ENCODE results near the gene ADAMTSL1. TPM values are rescaled to one million over a fixed set of nuclear protein-coding genes. Genes with fewer than 3 reads are reported as not detected.

ADAMTSL1 gene
- total RNA-seq, 1 experiment from 2014 or later = not detected

DNA sequence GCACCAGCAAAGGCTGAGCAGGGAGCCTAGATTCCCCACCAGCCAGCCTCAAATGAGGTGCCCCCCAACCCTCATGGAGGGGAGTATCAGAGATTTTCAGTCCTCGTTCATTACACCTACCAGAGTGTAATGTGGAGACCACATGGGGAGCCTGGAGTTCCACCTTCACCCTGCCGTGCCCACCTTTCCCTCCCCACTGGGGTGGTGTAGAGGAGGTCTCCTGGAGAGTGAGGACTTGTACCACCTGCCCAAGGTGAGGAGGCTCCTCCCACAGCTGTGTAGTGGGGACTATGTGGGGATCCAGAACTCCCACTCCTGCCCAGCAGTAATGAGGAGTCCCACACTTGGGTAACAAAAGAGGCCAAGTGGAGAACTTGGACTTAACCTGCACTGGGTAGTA lies 337.2 kb downstream of the ADAMTSL1 start:
- RAD21 ChIA-PET (ENCODE audit: low non-redundant PET in 1 of 2, low total read pairs in 2 of 2, uncharacterized antibody in 2 of 2, unreplicated experiment in 2 of 2) = no interaction called here
- BruUV-seq (replicated peaks) = no TSS peak
- no peak for ATAC-seq

More for the DNA sequence above, 337.2 kb downstream of the ADAMTSL1 start:
- Histone ChIP-seq H3K27ac (ENCODE audit: low read depth, low read length) (no peak overlapping the region), H3K4me1 (ENCODE audit: control insufficient read depth in 1 of 2, insufficient read depth in 2 of 2, low read length in 2 of 2) (no peaks in the 10 kb centered on the region), H3K9me2 (ENCODE audit: insufficient read depth) (no peaks in the 10 kb centered on the region), H3K9me3 (ENCODE audit: control insufficient read depth in 1 of 2, insufficient read depth in 1 of 2, low read depth in 1 of 2, low read length in 2 of 2) (no peaks in the 10 kb centered on the region), H3K4me3 (replicated peaks in 1 of 2; ENCODE audit: low read depth in 1 of 2, low read length in 2 of 2) (no peak overlapping the region), H3K9ac (ENCODE audit: low read length) (no peak overlapping the region), H3K4me2 (ENCODE audit: low read length) (no peak overlapping the region), H2AFZ (ENCODE audit: low read depth, low read length, poor library complexity, severe bottlenecking) (no peak overlapping the region), H4K20me1 (ENCODE audit: insufficient read depth) (no peaks in the 10 kb centered on the region), H3K79me2 (ENCODE audit: insufficient read depth, low read length) (no peaks in the 10 kb centered on the region), H3K36me3 (ENCODE audit: control insufficient read depth in 1 of 2, insufficient read depth in 2 of 2, low read length in 2 of 2) (no peaks in the 10 kb centered on the region), H3K27me3 (ENCODE audit: insufficient read depth, low read length) (no peaks in the 10 kb centered on the region; the same call in 1 of the 2 replicates)
- POLR2A ChIA-PET = no interaction called here
- TF ChIP-seq, protein P1, sequence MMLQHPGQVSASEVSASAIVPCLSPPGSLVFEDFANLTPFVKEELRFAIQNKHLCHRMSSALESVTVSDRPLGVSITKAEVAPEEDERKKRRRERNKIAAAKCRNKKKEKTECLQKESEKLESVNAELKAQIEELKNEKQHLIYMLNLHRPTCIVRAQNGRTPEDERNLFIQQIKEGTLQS (IDR thresholded peaks at IDR 0.05) = no peak
- TF ChIP-seq CBX3 (IDR thresholded peaks at IDR 0.05; ENCODE audit: low read depth) (no peak), SRF (IDR thresholded peaks at IDR 0.05; ENCODE audit: low read depth) (no peak), TCF7L2 (IDR thresholded peaks at IDR 0.05; ENCODE audit: borderline replicate concordance, extremely low read depth, insufficient read depth, insufficient read length) (no peak), CTCF (IDR thresholded peaks at IDR 0.05 in 2 of 3, conservative IDR thresholded peaks at IDR 0.05 in 1 of 3; ENCODE audit: borderline replicate concordance in 1 of 3, insufficient read depth in 1 of 3, low read depth in 2 of 3, low read length in 2 of 3) (no peak), POLR2A (IDR thresholded peaks at IDR 0.05; ENCODE audit: borderline replicate concordance, extremely low read depth, insufficient read depth, insufficient read length) (no peak), FOSL1 (IDR thresholded peaks at IDR 0.05; ENCODE audit: low read depth) (no peak), CEBPB (IDR thresholded peaks at IDR 0.05; ENCODE audit: low read depth) (no peak)
- TF ChIP-seq, protein P2, sequence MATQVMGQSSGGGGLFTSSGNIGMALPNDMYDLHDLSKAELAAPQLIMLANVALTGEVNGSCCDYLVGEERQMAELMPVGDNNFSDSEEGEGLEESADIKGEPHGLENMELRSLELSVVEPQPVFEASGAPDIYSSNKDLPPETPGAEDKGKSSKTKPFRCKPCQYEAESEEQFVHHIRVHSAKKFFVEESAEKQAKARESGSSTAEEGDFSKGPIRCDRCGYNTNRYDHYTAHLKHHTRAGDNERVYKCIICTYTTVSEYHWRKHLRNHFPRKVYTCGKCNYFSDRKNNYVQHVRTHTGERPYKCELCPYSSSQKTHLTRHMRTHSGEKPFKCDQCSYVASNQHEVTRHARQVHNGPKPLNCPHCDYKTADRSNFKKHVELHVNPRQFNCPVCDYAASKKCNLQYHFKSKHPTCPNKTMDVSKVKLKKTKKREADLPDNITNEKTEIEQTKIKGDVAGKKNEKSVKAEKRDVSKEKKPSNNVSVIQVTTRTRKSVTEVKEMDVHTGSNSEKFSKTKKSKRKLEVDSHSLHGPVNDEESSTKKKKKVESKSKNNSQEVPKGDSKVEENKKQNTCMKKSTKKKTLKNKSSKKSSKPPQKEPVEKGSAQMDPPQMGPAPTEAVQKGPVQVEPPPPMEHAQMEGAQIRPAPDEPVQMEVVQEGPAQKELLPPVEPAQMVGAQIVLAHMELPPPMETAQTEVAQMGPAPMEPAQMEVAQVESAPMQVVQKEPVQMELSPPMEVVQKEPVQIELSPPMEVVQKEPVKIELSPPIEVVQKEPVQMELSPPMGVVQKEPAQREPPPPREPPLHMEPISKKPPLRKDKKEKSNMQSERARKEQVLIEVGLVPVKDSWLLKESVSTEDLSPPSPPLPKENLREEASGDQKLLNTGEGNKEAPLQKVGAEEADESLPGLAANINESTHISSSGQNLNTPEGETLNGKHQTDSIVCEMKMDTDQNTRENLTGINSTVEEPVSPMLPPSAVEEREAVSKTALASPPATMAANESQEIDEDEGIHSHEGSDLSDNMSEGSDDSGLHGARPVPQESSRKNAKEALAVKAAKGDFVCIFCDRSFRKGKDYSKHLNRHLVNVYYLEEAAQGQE (IDR thresholded peaks at IDR 0.05; ENCODE audit: low read depth) = no peak
- intact Hi-C loops (cut with micrococcal nuclease) = no loop called here
- CTCF ChIA-PET = no interaction called here
- no peak for DNase-seq (ENCODE audit: low read depth, low spot score)
